K562 (cell line): ENCODE results near the gene GARIN5B. TPM values are rescaled to one million over a fixed set of nuclear protein-coding genes. Genes with fewer than 3 reads are reported as not detected.

ENCODE experiments used
- ARID3A ChIP-seq: IDR thresholded peaks from 2 replicates; pipeline ENCODE4 v1.6.1; 2012; ENCODE audit warnings: low read depth, low read length, improper control_type of control experiment, borderline replicate concordance
- CAMTA2 ChIP-seq: fragments of 250-450 bp; sonication (Bioruptor Pico); conservative IDR thresholded peaks from 2 replicates; pipeline ENCODE4 v1.5.1; 2022
- CBFA2T2 ChIP-seq: fragments of 450-650 bp; conservative IDR thresholded peaks from 2 replicates; pipeline ENCODE4 v1.6.1; 2017; ENCODE audit warnings: mild to moderate bottlenecking
- CC2D1A ChIP-seq: fragments of 450-650 bp; IDR thresholded peaks from 2 replicates; pipeline ENCODE4 v1.6.1; 2017; ENCODE audit warnings: mild to moderate bottlenecking
- HDGF ChIP-seq: fragments of 450-650 bp; IDR thresholded peaks from 2 replicates; pipeline ENCODE4 v1.6.1; 2016
- HMG20A ChIP-seq: fragments of 450-650 bp; formaldehyde crosslinking; conservative IDR thresholded peaks from 2 replicates; pipeline ENCODE4 v1.4.0; 2020; ENCODE audit warnings: mild to moderate bottlenecking, mixed read lengths
- HMGXB4 ChIP-seq: sonication (generic); formaldehyde crosslinking; IDR thresholded peaks from 2 replicates; pipeline ENCODE4 v1.8.1; 2023; ENCODE audit warnings: mild to moderate bottlenecking, missing genetic modification reagents
- KLF1 ChIP-seq: fragments of 450-650 bp; IDR thresholded peaks from 2 replicates; pipeline ENCODE4 v1.6.1; 2016; ENCODE audit warnings: missing genetic modification characterization, missing compliant biosample characterization
- MAFF ChIP-seq: IDR thresholded peaks from 2 replicates; pipeline ENCODE4 v1.6.1; 2012; ENCODE audit warnings: low read length, improper control_type of control experiment
- MCM3 ChIP-seq: fragments of 450-650 bp; IDR thresholded peaks from 2 replicates; pipeline ENCODE4 v1.6.1; 2016
- MNT ChIP-seq, 2 experiments: fragments of 450-650 bp; conservative IDR thresholded peaks; 2 replicates each; pipeline ENCODE4 v1.6.1; 2017; ENCODE audit warnings: mild to moderate bottlenecking in 2 of 2, moderate library complexity in 2 of 2
- NFATC3 ChIP-seq: fragments of 450-650 bp; IDR thresholded peaks from 2 replicates; pipeline ENCODE4 v1.6.1; 2017; ENCODE audit warnings: mild to moderate bottlenecking
- NR2C1 ChIP-seq, 2 experiments: fragments of 450-650 bp; IDR thresholded peaks; 2 replicates each; pipeline ENCODE4 v1.6.1; 2017; ENCODE audit warnings: mild to moderate bottlenecking in 2 of 2, antibody characterized with exemption in 1 of 2, inconsistent platforms in 1 of 2, missing compliant biosample characterization in 1 of 2, missing genetic modification characterization in 1 of 2
- RBBP5 ChIP-seq: fragments of 200-600 bp; sonication (generic); IDR thresholded peaks from 2 replicates; pipeline ENCODE4 v1.6.1; 2012; ENCODE audit warnings: borderline replicate concordance, mild to moderate bottlenecking, low read length, control low read depth, inconsistent platforms; ENCODE audit not compliant: insufficient read depth, poor library complexity, severe bottlenecking
- TSHZ1 ChIP-seq: fragments of 250-450 bp; sonication (Bioruptor Pico); IDR thresholded peaks from 2 replicates; pipeline ENCODE4 v1.4.0; 2020; ENCODE audit warnings: mild to moderate bottlenecking, moderate library complexity
- ZNF507 ChIP-seq: conservative IDR thresholded peaks from 2 replicates; pipeline ENCODE4 v1.6.1; 2017; ENCODE audit warnings: missing genetic modification characterization, missing compliant biosample characterization
- ZNF668 ChIP-seq: fragments of 250-450 bp; sonication (Bioruptor Pico); IDR thresholded peaks from 2 replicates; pipeline ENCODE4 v1.8.0; 2022; ENCODE audit warnings: mild to moderate bottlenecking, inconsistent platforms
- polyA plus RNA-seq, 8 experiments: library from polyadenylated mRNA; depleted of rRNA in 4 of 8; stranded (reverse) in 5 of 8; unstranded in 3 of 8; fragments of >200 nt; fragmentation: Nextera tagmentation in 2 of 8; fragmentation: Illumina TruSeq in 1 of 8; extraction: Ambion mirVana in 2 of 8; extraction: Trizol in 1 of 8; gene quantifications; 2 replicates each; pipeline versions ENCODE4 v1.2.1 to v1.2.3, GENCODE V29; 2011 to 2014; ENCODE audit warnings: inconsistent platforms in 1 of 8, missing spikeins in 1 of 8
- total RNA-seq, 7 experiments: library from RNA; depleted of rRNA in 6 of 7; stranded (reverse); fragments of >200 nt in 6 of 7; fragmentation: Illumina TruSeq in 2 of 7; extraction: Trizol in 2 of 7; gene quantifications; 2 replicates each; pipeline versions ENCODE4 v1.2.1 to v1.2.3, GENCODE V29; 2011 to 2021; ENCODE audit warnings: low replicate concordance in 1 of 7

The GARIN5B gene
- total and polyA plus RNA-seq, 9 of the 15 experiments (the other 6 are each of a cell fraction or from before 2014, with no cell fraction given), result not detected

- no peak for TF ChIP-seq ARID3A
- no peak for TF ChIP-seq ZNF668 (CRISPR knock-in tag)
- no peak for TF ChIP-seq CBFA2T2
- TF ChIP-seq NFATC3, result no peak
- no peak for TF ChIP-seq HMGXB4 (CRISPR knock-in tag)
- TF ChIP-seq MNT (conservative IDR thresholded peaks at IDR 0.05), result peak in 1 of 2 experiments; percentile 4; a peak in 3 of 4 replicates
- TF ChIP-seq KLF1 (tag), result no peak
- TF ChIP-seq CAMTA2 (CRISPR knock-in tag), result no peak
- peak; percentile 56 for TF ChIP-seq NR2C1 (IDR thresholded peaks at IDR 0.05)
- peak; percentile 39; the same call in 1 of the 2 replicates for TF ChIP-seq NR2C1 (tag; IDR thresholded peaks at IDR 0.05)
- TF ChIP-seq HMG20A, result no peak
- TF ChIP-seq CC2D1A, result no peak
- no peak for TF ChIP-seq MCM3
- TF ChIP-seq HDGF, result peak; percentile 83; the same call in 1 of the 2 replicates
- no peak for TF ChIP-seq ZNF507
- TF ChIP-seq TSHZ1 (CRISPR knock-in tag), result no peak
- TF ChIP-seq MAFF, result no peak
- TF ChIP-seq RBBP5, result no peak
Observed at GRCh38 chr19:55339889-55340783, 22.9 kb downstream of the GARIN5B start (continued).
